ENCODE results near the gene DNAJC3.

DNA sequence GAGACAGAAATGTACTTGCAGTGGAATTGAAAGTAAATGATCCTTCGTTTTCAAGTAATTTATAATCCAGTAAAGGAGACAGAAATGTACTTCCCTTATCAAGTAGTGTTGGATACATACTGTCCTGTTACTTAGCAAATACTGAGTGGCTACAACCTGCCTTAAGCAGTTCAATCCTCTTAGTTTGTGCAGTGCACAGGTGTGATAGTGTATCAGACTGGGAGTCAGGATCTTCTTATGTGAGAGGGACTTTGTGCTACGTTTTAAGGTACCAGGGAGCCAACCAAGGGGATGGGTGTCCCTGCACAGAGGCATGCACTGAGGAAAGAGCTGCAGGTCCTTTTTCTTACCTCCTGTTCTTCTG lies 111.1 kb downstream of the DNAJC3 start:
- no peak for TF ChIP-seq CTCF (optimal IDR thresholded peaks at IDR 0.05 in 1 of 3, IDR thresholded peaks at IDR 0.05 in 1 of 3, conservative IDR thresholded peaks at IDR 0.05 in 1 of 3; ENCODE audit: extremely low read depth in 1 of 3, insufficient read depth in 2 of 3, low read length in 3 of 3)
- no peak for TF ChIP-seq EZH2 (IDR thresholded peaks at IDR 0.05; ENCODE audit: low read length)
